COR-L47 (cell line): ENCODE results near the gene SOX11.
"Not testable (repeated sequence)": the region's sequence is repeated elsewhere in the genome, so short reads cannot be mapped to it uniquely, and the experiment has no call there.

ENCODE experiments used
- DNase-seq: peaks from one replicate; lab custom pipeline; 2025; lab: John Stamatoyannopoulos, UW

The SOX11 gene

GRCh38 chr2:5691985-5692529 is at the start of gene SOX11:
SOX11 (plus strand) TSS chr2:5692384; CDS start chr2:5692722, 338 bp downstream.
- DNase-seq: peak; percentile 96

GRCh38 chr2:5652734-5653133 is 39.5 kb upstream of the SOX11 start:
- not testable (repeated sequence) for DNase-seq

- not testable (repeated sequence) for DNase-seq
These were observed 38.4 kb upstream of the SOX11 start for GRCh38 chr2:5653756-5654155.

- DNase-seq: no peak
These were observed 35.0 kb upstream of the SOX11 start for GRCh38 chr2:5657231-5657630.

- no peak for DNase-seq
These were observed 31.6 kb upstream of the SOX11 start for GRCh38 chr2:5660591-5660990.

- no peak for DNase-seq
These were observed 30.8 kb upstream of the SOX11 start for GRCh38 chr2:5661362-5661761.

GRCh38 chr2:5664278-5664681 is 27.9 kb upstream of the SOX11 start:
- DNase-seq: no peak

- DNase-seq: no peak
These were observed 27.1 kb upstream of the SOX11 start for GRCh38 chr2:5665066-5665465.

- DNase-seq: no peak
These were observed 25.4 kb upstream of the SOX11 start for GRCh38 chr2:5666798-5667197.

- DNase-seq: not testable (repeated sequence)
These were observed 24.5 kb upstream of the SOX11 start for GRCh38 chr2:5667655-5668054.

GRCh38 chr2:5668682-5669250 is 23.4 kb upstream of the SOX11 start:
- DNase-seq: no peak

- no peak for DNase-seq
These were observed 19.4 kb upstream of the SOX11 start for GRCh38 chr2:5672749-5673144.

GRCh38 chr2:5673145-5674025 is 18.8 kb upstream of the SOX11 start:
- peak; percentile 58 for DNase-seq

- DNase-seq: no peak
These were observed 18.2 kb upstream of the SOX11 start for GRCh38 chr2:5674026-5674340.

- DNase-seq: no peak
These were observed 15.1 kb upstream of the SOX11 start for GRCh38 chr2:5677133-5677532.

GRCh38 chr2:5683471-5683870 is 8.7 kb upstream of the SOX11 start:
- no peak for DNase-seq

- no peak for DNase-seq
These were observed 7.0 kb upstream of the SOX11 start for GRCh38 chr2:5685225-5685624.

GRCh38 chr2:5686068-5686467 is 6.1 kb upstream of the SOX11 start:
- DNase-seq: no peak

- no peak for DNase-seq
These were observed 5.6 kb upstream of the SOX11 start for GRCh38 chr2:5686536-5686935.

- no peak for DNase-seq
These were observed 2.4 kb upstream of the SOX11 start for GRCh38 chr2:5689750-5690149.

GRCh38 chr2:5690286-5690685 is 1.9 kb upstream of the SOX11 start:
- DNase-seq: no peak

- DNase-seq: peak; percentile 19
These were observed 1.4 kb upstream of the SOX11 start for GRCh38 chr2:5690718-5691220.
